ENCODE results near the gene MAP3K1.

DNA sequence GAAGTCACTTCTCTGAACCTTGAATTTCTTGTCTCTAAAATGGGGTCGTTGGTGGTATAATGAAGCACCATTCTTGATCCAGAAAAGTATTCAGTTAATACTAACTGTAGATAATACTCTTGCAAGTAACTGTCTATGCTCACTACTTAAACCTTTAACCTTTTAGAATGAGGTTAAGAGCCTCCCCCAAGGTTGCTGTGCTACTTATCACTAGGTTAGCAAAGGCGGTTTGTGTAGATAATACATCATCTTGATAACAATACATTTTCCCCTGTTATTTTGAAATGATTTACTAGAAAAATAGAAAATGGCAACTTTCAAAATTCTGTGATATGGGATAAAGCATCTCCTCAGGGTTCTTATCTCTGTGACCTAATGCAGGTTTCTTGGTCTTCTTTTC, 12.6 kb downstream of the MAP3K1 start:
- no peak for TF ChIP-seq ZNF707 (tag by site-specific recombination; IDR thresholded peaks at IDR 0.05)
- no peak for TF ChIP-seq ZNF146 (tag by site-specific recombination; IDR thresholded peaks at IDR 0.05)
- TF ChIP-seq ZNF792 (tag by site-specific recombination; IDR thresholded peaks at IDR 0.05) = no peak
- TF ChIP-seq ZNF292 (tag by site-specific recombination; IDR thresholded peaks at IDR 0.05; ENCODE audit: borderline replicate concordance, low read depth) = no peak
- TF ChIP-seq, protein P1, sequence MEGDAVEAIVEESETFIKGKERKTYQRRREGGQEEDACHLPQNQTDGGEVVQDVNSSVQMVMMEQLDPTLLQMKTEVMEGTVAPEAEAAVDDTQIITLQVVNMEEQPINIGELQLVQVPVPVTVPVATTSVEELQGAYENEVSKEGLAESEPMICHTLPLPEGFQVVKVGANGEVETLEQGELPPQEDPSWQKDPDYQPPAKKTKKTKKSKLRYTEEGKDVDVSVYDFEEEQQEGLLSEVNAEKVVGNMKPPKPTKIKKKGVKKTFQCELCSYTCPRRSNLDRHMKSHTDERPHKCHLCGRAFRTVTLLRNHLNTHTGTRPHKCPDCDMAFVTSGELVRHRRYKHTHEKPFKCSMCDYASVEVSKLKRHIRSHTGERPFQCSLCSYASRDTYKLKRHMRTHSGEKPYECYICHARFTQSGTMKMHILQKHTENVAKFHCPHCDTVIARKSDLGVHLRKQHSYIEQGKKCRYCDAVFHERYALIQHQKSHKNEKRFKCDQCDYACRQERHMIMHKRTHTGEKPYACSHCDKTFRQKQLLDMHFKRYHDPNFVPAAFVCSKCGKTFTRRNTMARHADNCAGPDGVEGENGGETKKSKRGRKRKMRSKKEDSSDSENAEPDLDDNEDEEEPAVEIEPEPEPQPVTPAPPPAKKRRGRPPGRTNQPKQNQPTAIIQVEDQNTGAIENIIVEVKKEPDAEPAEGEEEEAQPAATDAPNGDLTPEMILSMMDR (tag by site-specific recombination; IDR thresholded peaks at IDR 0.05) = no peak
- TF ChIP-seq, protein P2, sequence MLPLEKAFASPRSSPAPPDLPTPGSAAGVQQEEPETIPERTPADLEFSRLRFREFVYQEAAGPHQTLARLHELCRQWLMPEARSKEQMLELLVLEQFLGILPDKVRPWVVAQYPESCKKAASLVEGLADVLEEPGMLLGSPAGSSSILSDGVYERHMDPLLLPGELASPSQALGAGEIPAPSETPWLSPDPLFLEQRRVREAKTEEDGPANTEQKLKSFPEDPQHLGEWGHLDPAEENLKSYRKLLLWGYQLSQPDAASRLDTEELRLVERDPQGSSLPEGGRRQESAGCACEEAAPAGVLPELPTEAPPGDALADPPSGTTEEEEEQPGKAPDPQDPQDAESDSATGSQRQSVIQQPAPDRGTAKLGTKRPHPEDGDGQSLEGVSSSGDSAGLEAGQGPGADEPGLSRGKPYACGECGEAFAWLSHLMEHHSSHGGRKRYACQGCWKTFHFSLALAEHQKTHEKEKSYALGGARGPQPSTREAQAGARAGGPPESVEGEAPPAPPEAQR (tag by site-specific recombination; IDR thresholded peaks at IDR 0.05) = no peak
- TF ChIP-seq, protein P3, sequence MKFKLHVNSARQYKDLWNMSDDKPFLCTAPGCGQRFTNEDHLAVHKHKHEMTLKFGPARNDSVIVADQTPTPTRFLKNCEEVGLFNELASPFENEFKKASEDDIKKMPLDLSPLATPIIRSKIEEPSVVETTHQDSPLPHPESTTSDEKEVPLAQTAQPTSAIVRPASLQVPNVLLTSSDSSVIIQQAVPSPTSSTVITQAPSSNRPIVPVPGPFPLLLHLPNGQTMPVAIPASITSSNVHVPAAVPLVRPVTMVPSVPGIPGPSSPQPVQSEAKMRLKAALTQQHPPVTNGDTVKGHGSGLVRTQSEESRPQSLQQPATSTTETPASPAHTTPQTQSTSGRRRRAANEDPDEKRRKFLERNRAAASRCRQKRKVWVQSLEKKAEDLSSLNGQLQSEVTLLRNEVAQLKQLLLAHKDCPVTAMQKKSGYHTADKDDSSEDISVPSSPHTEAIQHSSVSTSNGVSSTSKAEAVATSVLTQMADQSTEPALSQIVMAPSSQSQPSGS (tag by site-specific recombination; IDR thresholded peaks at IDR 0.05; ENCODE audit: low read depth) = no peak
- TF ChIP-seq ZNF302 (tag by site-specific recombination; IDR thresholded peaks at IDR 0.05; ENCODE audit: low read depth) = no peak
- no peak for TF ChIP-seq HOXA7 (CRISPR knock-in tag; IDR thresholded peaks at IDR 0.05; ENCODE audit: borderline replicate concordance)
- TF ChIP-seq SCRT1 (tag by site-specific recombination; IDR thresholded peaks at IDR 0.05; ENCODE audit: borderline replicate concordance) = no peak
- no peak for TF ChIP-seq KLF9 (tag by site-specific recombination; IDR thresholded peaks at IDR 0.05; ENCODE audit: low read depth)
